GM13977 (cell line): ENCODE data around the gene TRAF7.

Experiments
- DNase-seq: peaks from one replicate; pipeline ENCODE4 v3.0.0; 2012; ENCODE audit warnings: low spot score
- in situ Hi-C: fragments of 300-500 bp; cut with MboI; formaldehyde crosslinking; loops from one replicate; pipeline ENCODE4 v1.12.0; 2022; ENCODE audit warnings: low sequenced_read_pairs, low pct_unique_long_range_greater_than_20kb, mixed read lengths, inconsistent platforms; ENCODE audit not compliant: unreplicated experiment
- TF ChIP-seq, protein P1 (sequence below): IDR thresholded peaks from 2 replicates; pipeline ENCODE4 v1.5.1; 2012; ENCODE audit warnings: mild to moderate bottlenecking, control low read depth; ENCODE audit not compliant: insufficient read depth; ENCODE audit errors: extremely low read depth, missing control alignments

Gene TRAF7

DNA sequence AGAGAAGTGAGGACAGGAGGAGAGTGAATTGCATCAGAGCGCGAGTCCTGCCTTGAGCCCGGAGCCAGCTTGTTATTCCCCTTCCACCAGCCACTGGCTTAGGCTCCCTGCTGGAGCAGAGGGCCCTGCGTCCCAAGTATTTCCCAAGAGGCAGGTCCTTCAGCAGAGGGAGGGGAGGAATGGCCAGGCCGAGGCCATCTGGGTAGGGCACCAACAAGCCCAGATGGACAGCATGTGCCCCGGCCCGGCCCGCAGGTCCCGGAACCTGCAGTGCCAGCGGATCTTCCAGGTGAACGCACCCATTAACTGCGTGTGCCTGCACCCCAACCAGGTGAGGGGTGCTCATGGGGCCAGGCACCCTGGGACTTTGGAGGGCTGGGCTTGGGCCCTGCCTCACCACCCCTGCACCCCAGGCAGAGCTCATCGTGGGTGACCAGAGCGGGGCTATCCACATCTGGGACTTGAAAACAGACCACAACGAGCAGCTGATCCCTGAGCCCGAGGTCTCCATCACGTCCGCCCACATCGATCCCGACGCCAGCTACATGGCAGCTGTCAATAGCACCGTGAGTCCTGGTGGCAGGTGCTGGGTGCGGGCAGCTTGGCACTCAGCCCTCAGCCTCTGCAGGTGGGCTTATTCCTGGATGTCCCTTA lies 51.3 kb downstream of the TRAF7 start:
- in situ Hi-C loops: no loop called here
- DNase-seq: no peak
- TF ChIP-seq, protein P1, sequence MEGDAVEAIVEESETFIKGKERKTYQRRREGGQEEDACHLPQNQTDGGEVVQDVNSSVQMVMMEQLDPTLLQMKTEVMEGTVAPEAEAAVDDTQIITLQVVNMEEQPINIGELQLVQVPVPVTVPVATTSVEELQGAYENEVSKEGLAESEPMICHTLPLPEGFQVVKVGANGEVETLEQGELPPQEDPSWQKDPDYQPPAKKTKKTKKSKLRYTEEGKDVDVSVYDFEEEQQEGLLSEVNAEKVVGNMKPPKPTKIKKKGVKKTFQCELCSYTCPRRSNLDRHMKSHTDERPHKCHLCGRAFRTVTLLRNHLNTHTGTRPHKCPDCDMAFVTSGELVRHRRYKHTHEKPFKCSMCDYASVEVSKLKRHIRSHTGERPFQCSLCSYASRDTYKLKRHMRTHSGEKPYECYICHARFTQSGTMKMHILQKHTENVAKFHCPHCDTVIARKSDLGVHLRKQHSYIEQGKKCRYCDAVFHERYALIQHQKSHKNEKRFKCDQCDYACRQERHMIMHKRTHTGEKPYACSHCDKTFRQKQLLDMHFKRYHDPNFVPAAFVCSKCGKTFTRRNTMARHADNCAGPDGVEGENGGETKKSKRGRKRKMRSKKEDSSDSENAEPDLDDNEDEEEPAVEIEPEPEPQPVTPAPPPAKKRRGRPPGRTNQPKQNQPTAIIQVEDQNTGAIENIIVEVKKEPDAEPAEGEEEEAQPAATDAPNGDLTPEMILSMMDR: no peak

DNA sequence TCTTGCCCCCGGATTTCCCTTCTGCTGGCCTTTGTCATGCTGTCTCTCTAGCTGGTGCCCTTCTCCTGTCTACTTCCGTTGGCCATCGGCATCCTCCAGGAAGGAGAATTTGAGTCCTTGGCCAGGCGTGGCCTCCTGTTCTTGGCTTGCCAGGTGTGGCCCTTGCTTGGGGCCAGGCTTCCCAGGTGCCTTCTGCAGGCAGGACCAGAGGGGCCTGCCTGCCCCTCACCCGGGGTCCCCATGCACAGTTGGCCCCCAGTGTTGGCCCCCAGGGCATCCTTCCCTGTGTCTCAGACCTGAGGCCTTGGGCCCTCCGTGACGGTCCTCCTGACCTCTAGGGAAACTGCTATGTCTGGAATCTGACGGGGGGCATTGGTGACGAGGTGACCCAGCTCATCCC lies 52.3 kb downstream of the TRAF7 start:
- no peak for DNase-seq
- TF ChIP-seq, protein P1: no peak
- in situ Hi-C loops: no loop called here

DNA sequence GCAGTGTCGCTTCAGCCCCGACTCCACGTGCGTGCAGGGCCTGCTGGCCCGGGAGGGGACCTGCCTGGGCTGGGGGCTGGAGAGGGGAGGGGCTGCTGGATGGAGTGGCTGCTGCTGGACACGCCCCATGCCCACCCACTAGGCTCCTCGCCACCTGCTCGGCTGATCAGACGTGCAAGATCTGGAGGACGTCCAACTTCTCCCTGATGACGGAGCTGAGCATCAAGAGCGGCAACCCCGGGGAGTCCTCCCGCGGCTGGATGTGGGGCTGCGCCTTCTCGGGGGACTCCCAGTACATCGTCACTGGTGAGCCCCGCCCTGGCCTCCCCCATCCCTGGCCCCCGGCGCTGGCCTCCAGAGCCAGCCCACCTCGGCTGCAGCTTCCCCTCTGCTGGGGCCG lies 52.7 kb downstream of the TRAF7 start:
- in situ Hi-C loops: no loop called here
- TF ChIP-seq, protein P1: no peak

DNA sequence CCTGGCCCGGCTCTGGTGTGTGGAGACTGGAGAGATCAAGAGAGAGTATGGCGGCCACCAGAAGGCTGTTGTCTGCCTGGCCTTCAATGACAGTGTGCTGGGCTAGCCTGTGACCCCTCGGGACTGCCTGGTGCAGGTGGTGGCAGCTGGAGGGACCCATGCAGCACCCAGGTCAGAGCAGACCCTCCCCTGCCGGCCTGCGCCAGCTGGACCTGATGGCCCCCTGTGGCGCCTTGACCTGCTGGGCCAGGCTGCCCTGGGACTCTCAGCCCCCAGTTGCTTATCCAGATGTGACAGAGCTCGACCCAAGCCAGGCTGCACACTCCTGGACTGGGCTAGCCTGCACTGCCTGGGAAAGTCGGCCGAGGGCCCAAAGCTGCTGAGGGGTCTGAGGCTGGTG lies 53.2 kb downstream of the TRAF7 start:
- DNase-seq: no peak
- in situ Hi-C loops: no loop called here
- TF ChIP-seq, protein P1: no peak

More for the DNA sequence above, 52.7 kb downstream of the TRAF7 start:
- DNase-seq: no peak

DNA sequence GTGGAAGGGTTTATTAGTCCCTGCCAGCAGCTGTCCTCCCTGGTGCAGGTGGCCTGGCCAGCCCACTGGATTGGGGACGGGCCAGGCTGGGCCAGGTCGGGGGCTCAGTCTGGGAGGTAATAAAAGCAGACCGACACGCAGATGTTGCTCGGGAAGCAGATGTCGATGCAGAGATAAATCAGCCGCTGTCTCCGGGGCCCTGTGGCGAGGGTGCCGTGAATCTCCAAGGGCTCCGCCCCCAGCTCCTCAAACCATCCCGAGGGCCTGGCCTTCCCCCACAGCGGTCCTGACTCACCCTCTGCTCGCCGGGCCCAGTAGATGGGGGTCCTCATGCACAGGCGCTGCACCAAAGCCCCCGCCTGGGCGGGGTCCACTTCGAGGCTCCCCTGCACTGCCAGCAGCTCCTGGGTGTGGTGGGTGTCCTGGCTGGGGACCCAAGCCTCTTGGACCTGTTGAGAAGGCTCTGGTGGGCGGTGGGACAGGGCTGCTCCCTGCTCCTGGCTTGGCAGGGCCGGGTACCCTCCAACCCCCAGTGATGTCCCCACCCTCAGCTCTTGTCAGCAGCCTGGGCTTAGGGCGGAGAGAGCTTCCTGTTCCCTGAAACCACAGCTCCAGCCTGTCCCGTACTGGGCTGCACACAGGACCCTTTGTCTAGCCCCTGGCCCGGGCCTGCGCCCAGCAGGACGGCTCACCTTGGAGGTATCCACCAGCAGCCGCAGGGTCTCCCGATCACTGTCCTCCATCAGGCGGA lies 53.9 kb downstream of the TRAF7 start:
- TF ChIP-seq, protein P1: no peak
- DNase-seq: no peak
- in situ Hi-C loops: no loop called here

DNA sequence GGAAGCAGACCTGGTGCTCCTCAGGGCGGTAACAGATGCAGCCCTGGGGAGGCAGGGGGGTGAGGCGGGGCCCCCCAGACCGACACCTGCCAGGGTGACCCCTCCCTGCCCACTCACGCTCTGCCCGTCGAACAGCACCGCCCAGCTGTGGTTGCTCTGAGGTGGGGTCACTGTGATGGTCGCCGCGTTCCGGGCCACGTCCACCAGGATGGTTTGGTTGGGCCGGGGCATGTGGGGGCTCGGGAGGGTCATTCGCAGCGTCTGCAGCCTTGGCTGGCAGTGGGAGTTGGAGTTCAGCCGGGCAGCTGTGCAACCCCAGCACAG lies 54.4 kb downstream of the TRAF7 start:
- no peak for DNase-seq
- in situ Hi-C loops: no loop called here
- TF ChIP-seq, protein P1: no peak
